GM21447 (cell line): ENCODE results near the gene MAPK8IP2.
"Not testable (repeated sequence)": the region's sequence is repeated elsewhere in the genome, so short reads cannot be mapped to it uniquely, and the experiment has no call there.

ENCODE experiments used
- ATAC-seq: cut with Tn5 transposase; IDR thresholded peaks from one replicate; pipeline ENCODE4 v1.9.1; 2021; ENCODE audit not compliant: unreplicated experiment

MAPK8IP2 gene

DNA sequence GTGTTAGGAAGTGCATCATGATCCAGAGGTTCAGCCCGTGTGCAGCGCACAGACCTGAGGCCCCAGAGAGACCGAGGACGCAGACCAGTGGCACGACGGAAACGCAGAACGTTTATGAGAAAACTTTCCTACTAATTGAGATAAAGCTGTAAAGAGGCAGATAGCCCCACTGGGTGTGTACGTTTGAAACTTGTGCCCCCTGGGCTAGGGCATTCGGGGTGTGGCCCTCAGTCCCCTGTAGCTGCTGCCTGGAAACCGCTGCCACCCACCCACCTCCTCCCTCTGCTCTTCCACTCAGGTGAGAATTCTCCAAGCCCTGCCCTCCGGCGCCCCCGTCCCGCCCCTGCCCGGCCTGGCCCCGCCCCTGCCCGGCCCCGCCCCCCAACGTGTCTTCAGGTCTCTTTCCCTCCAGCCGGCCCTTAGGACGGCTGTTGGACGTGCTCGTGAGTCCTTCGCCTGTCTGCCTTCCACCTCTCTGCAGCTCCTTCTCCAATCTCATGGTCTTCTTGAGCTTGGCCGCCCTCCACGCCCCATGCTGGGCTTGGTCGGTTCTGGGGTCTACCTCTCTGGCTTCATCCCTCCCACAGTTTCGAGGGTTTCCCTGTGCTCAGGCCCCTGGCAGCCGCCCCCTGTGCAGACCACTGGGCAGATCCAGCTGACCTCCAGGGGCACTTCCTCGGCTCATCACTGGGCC is 12.1 kb downstream of the MAPK8IP2 start:
- ATAC-seq: no peak

DNA sequence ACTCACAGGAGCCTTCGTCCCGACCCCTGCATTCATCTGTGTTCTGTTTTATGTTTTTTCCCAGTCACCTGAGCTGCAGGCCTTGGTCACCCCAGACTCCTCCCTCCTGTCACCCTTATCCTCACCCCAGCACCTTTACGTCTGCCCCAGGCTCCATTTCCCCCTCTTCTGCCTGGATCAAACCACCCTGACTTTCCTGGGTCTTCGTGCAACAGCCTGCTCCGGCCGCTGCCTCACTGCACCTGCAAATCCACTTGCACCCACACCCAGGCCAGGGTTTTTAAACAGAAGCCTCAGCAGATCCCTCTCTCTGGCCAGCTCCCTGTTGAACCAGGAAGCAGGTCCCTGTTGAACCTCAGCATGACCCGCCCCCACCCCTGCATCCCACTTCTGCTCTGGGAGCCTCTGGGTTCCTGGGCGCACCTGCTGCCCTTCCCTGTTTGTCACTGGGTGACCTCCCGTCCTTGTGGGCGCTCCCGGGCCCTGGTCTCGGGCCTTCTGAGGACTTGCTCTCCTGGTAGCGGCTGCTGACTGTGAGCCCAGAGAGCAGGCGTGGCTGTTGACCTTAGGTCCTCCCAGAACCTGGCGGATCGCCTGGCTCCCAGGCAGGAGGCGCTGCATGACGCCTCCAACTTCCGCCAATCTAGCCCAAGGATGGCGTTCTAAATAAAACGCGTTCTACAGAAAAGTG is 12.8 kb downstream of the MAPK8IP2 start:
- no peak for ATAC-seq

- not testable (repeated sequence) for ATAC-seq
Measured at GRCh38 chr22:50614296-50614695, 13.7 kb downstream of the MAPK8IP2 start.

DNA sequence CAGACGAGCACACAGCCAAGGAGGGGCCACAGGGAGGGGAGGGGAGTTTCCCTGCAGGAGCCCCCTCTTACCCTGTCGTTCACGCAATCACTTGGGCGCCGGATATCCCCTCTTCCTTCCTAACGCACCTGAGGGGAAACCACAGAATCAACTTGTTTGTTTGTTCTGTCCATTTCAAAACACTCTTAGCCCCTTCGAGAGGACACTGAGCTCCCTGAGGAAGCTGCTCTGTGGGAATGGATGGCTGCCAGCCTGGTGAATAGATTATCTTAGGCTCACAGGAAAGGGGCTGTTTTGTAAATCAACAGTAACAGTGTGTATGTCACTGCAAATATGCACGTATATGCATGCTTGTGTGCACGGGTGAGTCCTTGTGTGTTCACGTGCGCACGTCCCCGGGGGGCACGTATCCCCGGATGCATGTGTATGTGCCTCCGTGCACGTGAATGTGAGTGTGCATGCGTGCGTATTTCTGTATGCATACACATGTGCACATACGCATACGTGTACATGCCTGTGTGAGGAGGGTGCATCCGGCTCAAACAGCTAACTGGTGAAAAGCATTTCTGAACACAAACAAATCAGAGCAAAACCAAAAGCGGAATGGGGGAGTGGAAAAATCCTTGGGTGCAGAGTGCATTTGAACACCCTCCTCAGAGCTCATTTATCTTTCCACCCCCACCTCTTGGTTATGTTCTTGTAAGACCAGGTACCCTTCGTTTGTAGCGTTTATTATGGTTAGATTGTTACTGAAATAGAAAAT is 20.2 kb downstream of the MAPK8IP2 start:
- no peak for ATAC-seq

- ATAC-seq: no peak
Measured at GRCh38 chr22:50621356-50621880, 20.8 kb downstream of the MAPK8IP2 start.

DNA sequence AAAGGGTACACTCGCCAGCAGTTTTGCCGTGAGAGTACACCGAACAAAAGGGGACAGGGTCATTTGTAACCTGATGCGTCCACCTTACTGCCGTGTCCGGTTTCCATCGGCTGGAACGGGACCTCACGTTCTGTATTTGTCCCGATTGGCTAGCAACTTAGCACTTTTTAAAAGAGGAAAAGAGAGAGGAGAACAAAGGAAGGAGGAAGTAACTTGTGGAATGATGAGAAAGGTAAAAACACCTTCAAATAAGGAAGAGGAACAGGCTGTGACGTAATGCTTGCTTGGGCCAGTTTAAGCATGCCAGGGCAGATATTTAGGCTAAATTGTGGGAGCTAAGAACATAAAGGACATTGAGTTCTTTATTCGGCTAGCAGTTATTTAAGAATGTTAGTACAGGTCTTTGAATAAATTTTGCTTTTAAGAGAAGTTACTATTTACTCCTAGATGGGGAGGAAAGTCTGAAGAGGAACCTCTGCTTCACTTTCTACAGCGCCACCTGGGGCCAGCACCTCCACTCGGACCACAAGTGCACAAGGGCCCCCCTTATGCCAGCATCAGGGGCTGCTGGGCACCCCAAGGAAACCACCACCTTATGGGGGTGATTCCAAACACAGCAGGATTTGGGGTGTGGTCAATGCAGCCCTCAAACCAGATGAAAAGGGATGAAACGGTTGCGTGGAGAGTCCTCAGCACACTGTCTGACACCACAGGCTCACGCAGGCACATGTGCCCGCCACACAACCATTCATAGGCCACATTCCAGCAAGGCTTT is 21.5 kb downstream of the MAPK8IP2 start:
- no peak for ATAC-seq

- no peak for ATAC-seq
Measured at GRCh38 chr22:50622723-50623327, 22.2 kb downstream of the MAPK8IP2 start.

DNA sequence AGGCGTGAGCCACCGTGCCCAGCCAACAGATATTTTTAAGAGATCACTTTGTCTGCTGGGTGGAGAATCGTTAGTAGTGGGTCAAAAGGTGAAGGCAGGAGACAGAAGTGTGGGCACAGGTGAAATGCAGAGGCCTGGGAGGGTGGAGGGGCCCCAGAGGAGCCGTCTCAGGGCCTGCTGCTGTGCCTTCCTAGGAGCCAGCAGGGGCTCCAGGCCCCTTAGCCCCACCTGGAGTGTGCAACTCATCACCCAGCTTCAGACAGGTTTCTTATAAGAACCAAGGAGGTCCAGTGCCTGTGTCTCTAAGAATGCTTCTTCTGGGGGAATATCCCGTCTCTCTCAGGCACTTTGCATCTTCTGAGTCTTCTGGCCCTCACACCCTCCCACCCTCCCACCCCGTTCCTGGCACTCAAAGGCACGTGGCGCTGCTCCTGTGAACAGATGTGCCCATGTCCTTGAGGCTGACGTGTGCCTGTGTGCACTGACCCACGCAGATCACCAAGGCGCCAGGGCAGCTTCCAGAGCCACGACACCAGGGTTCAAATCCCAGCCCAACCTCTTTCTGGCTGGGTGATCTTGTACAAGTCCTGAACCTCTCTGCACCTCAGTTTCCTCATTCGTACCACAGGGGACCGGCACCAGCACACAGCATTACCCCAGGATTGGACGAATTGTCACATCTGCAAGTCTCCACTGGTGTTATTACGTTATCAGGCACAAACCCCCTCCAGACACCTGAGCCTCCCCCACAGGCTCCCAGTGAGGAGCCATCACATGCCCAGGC is 23.9 kb downstream of the MAPK8IP2 start:
- ATAC-seq: no peak

GRCh38 chr22:50625131-50625567 is 24.6 kb downstream of the MAPK8IP2 start:
- ATAC-seq: no peak

- ATAC-seq: no peak
Measured at GRCh38 chr22:50625568-50626313, 25.1 kb downstream of the MAPK8IP2 start.

- ATAC-seq: no peak
Measured at GRCh38 chr22:50626314-50626849, 25.8 kb downstream of the MAPK8IP2 start.

- ATAC-seq: no peak
Measured at GRCh38 chr22:50626850-50627641, 26.5 kb downstream of the MAPK8IP2 start.

DNA sequence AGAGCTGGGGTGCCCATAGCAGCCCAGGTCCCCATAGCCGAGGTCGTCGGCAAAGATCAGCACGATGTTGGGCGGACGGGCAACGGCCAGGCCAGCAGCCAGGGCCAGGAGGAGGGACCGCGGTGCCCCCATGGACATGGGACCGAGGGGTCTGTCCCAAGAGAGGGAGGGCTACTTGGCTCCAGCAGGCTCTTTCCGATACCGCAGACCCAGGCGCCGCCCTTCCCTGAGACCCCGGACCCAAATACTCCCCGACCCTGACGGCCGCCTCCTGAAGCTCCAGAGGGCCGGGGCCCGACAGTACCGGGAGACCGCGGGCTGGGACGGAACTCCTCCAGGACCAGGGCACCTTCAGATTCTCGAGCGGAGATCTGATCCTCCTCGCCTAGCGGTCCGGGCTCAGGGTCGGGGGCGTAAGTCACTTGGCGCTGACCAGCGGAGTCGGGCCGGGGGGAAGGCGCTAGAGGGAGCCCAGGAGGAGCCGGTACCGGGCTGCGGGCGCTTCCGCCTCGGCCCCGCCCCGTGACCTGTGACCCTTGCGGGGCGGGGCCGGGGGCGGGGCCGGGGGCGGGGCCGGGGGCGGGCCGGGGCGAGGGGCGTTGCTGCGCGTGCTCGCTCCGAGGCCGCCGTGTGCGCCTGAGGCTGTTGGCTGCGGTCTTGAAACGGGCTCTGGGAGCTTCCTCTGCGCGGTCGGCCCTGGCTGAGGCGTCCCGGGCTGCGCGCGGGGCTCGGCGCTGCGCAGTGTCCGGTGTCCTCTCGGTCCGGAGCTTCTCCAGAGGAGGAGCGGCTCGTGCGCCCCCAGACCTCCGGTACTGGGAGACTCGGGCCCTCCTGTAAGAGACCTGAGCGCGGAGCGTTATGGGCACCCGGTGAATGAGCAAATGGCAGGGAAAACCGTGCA is 27.3 kb downstream of the MAPK8IP2 start, which contains the start of gene ARSA:
Gene ARSA (minus strand): TSS at position 511 of the 901 bp plus-strand sequence. CDS start 373 bp downstream, at position 138.
- ATAC-seq: peak; percentile 58

- no peak for ATAC-seq
Measured at GRCh38 chr22:50628543-50629134, 28.0 kb downstream of the MAPK8IP2 start.

DNA sequence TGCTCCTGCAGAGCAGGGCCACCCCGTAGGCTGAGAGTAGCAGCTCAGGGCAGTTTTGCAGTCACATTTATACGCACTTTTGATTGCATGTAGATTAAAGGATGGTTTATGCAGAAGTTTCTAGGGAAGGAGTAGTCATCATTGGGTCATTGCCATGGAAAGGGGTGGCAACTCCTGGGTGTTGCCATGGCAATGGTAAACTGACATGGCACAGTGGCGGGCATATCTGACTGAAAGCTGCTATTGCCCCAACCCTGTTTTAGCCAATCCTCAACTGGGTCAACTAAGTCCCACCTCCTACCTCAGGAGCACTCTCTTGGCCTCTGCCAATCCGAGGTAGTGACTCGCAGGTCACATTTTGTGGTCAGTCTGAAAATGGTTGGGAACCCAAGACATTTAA is 29.8 kb downstream of the MAPK8IP2 start:
- no peak for ATAC-seq

- ATAC-seq: no peak
Measured at GRCh38 chr22:50633086-50633485, 32.5 kb downstream of the MAPK8IP2 start.
